Activated CD8-positive, alpha-beta T cell treated with anti-CD3 and anti-CD28 coated beads for 36 hours (primary cell): ENCODE data around the gene AMDHD1. TPM values are rescaled to one million over a fixed set of nuclear protein-coding genes. Genes with fewer than 3 reads are reported as not detected.

Experiments used
- ATAC-seq: fragments of 200-7000 bp; cut with Tn5 transposase; one replicate; pipeline ENCODE4 v1.10.0; 2021; ENCODE audit warnings: mild to moderate bottlenecking, moderate library complexity
- CTCF ChIA-PET: fragments of 350-600 bp; sonication (Branson Sonifier 250); formaldehyde crosslinking; loops from one replicate; lab custom pipeline; 2021; ENCODE audit warnings: antibody characterized with exemption; lab: Charles Lee
- POLR2A ChIA-PET: fragments of 350-600 bp; sonication (Branson Sonifier 250); formaldehyde crosslinking; loops from one replicate; lab custom pipeline; 2021; ENCODE audit warnings: antibody characterized with exemption; lab: Charles Lee
- DNase-seq: peaks from one replicate; pipeline ENCODE4 v3.0.0-alpha.2; 2020
- H3K27ac Mint-ChIP-seq: one replicate; pipeline ENCODE4 v1.8.0; 2021; ENCODE audit warnings: mild to moderate bottlenecking, mixed read lengths
- H3K27me3 Mint-ChIP-seq: one replicate; pipeline ENCODE4 v1.8.0; 2021; ENCODE audit warnings: mixed read lengths
- H3K36me3 Mint-ChIP-seq: one replicate; pipeline ENCODE4 v1.8.0; 2021; ENCODE audit warnings: low read depth, mixed read lengths
- H3K4me1 Mint-ChIP-seq: one replicate; pipeline ENCODE4 v1.8.0; 2021; ENCODE audit warnings: low read depth, mixed read lengths
- H3K4me3 Mint-ChIP-seq: one replicate; pipeline ENCODE4 v1.8.0; 2021; ENCODE audit warnings: mild to moderate bottlenecking, moderate library complexity, mixed read lengths
- H3K9me3 Mint-ChIP-seq: one replicate; pipeline ENCODE4 v1.8.0; 2021; ENCODE audit warnings: mixed read lengths
- intact Hi-C: fragments of 100-400 bp; cut with micrococcal nuclease; formaldehyde crosslinking; loops from one replicate; pipeline ENCODE4 v1.10.0; 2022
- total RNA-seq, 2 experiments: library from RNA; stranded (reverse); gene quantifications; one replicate each; pipeline ENCODE4 v1.2.3, GENCODE V29; 2021
- TF ChIP-seq, protein P1 (sequence below): fragments of 200-600 bp; IDR thresholded peaks from one replicate; pipeline ENCODE4 v1.8.0; 2022; ENCODE audit warnings: antibody characterized with exemption, mild to moderate bottlenecking

Gene AMDHD1
- total RNA-seq, 2 experiments from 2014 or later = 1.1 TPM

DNA sequence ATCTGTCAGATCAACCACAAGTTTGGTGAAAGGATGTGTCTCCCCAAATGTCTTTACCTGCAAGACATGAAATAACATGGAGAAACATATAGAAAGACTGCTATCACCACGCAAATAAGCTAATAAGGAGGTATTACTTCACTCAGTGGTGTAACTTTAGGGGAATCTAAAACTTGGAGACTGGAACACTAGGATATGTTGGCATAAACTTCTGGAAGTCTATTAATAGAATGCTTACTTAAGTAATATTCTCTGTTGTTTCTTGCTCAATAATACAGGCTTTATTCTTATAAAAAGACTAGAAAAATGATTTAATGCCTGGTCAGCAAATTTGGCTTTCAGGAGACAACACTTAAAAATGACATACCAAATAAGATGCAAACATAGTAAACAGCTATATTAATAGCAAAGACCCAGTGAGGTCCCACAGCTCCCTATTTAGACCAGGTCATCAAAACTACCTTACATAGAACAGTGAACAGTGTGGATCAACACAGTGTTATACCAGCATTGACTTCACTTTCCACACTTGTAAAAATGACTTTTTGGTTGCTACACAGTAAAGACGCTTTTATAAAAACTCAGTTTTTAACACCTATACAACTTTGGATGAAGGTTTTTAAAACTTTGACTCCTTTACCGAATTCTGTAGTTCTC lies 71.9 kb downstream of the AMDHD1 start:
- H3K4me1 Mint-ChIP-seq = no peaks in the 10 kb centered on the region
- ChIA-PET POLR2A (interaction anchor here (0.9 kb wide), 1 partner anchor 16 kb away, joined by 3 read pairs; no protein-coding TSS in a partner anchor), CTCF (interaction anchor here (1.0 kb wide), 3 partner anchors 17 to 97 kb away, joined by 3 to 5 read pairs (median 5); no protein-coding TSS in a partner anchor)
- H3K4me3 Mint-ChIP-seq = no peak overlapping the region
- DNase-seq (no peak), ATAC-seq (no peak)
- peaks cover 37% of the 10 kb centered on the region for H3K36me3 Mint-ChIP-seq
- H3K27ac Mint-ChIP-seq = no peak overlapping the region
- TF ChIP-seq, protein P1, sequence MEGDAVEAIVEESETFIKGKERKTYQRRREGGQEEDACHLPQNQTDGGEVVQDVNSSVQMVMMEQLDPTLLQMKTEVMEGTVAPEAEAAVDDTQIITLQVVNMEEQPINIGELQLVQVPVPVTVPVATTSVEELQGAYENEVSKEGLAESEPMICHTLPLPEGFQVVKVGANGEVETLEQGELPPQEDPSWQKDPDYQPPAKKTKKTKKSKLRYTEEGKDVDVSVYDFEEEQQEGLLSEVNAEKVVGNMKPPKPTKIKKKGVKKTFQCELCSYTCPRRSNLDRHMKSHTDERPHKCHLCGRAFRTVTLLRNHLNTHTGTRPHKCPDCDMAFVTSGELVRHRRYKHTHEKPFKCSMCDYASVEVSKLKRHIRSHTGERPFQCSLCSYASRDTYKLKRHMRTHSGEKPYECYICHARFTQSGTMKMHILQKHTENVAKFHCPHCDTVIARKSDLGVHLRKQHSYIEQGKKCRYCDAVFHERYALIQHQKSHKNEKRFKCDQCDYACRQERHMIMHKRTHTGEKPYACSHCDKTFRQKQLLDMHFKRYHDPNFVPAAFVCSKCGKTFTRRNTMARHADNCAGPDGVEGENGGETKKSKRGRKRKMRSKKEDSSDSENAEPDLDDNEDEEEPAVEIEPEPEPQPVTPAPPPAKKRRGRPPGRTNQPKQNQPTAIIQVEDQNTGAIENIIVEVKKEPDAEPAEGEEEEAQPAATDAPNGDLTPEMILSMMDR = no peak
- intact Hi-C loops = no loop called here
- no peaks in the 10 kb centered on the region for H3K9me3 Mint-ChIP-seq
- H3K27me3 Mint-ChIP-seq = no peaks in the 10 kb centered on the region

DNA sequence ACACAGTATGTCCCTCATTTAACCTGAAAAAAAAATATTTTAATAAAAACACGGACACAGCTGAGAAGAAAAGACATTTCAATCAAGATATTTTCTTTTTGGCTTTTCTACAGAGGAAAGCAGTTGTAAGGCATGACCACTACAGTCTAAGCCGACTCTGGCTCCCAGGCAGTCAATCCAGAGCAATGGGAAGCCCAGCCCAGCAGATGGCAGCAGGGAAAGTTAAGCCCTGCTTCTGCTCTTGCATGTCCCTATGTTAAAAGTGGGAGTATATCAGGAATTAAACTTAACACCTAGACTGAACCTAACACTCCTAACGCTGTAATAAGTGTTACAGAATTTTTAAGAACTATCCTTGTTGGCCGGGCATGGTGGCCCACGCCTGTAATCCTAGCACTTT lies 72.5 kb downstream of the AMDHD1 start:
- ChIA-PET CTCF (interaction anchor here (0.8 to 1.6 kb wide), 4 partner anchors 16 to 46 kb away, joined by 3 to 5 read pairs (median 4); no protein-coding TSS in a partner anchor), POLR2A (interaction anchor here (0.9 kb wide), 1 partner anchor 17 kb away, joined by 3 read pairs; no protein-coding TSS in a partner anchor)
- intact Hi-C loops = no loop called here
- no peaks in the 10 kb centered on the region for H3K27me3 Mint-ChIP-seq
- H3K27ac Mint-ChIP-seq = no peak overlapping the region
- no peaks in the 10 kb centered on the region for H3K9me3 Mint-ChIP-seq
- peaks cover 36% of the 10 kb centered on the region for H3K36me3 Mint-ChIP-seq
- TF ChIP-seq, protein P1 = no peak
- H3K4me1 Mint-ChIP-seq = no peaks in the 10 kb centered on the region
- H3K4me3 Mint-ChIP-seq = no peak overlapping the region
- no peak for DNase-seq
- ATAC-seq = no peak

Other genes with a start within 250 kb of the AMDHD1 start
- gene NTN4, start 152.6 kb upstream of the AMDHD1 start, total RNA-seq = not detected
- gene SNRPF, start 84.4 kb upstream of the AMDHD1 start, total RNA-seq = 10 to 100 TPM; 51.2 to 54.4 TPM
- gene CCDC38, start 717 bp upstream of the AMDHD1 start, total RNA-seq = under 1 TPM; 0.18 to 0.34 TPM
- gene HAL, start 53.0 kb downstream of the AMDHD1 start, total RNA-seq = under 1 TPM; 0.25 TPM
- gene LTA4H, start 92.3 kb downstream of the AMDHD1 start, total RNA-seq = 100 to 1,000 TPM; 112 TPM